ENCODE data around the gene DGCR2.

DNA sequence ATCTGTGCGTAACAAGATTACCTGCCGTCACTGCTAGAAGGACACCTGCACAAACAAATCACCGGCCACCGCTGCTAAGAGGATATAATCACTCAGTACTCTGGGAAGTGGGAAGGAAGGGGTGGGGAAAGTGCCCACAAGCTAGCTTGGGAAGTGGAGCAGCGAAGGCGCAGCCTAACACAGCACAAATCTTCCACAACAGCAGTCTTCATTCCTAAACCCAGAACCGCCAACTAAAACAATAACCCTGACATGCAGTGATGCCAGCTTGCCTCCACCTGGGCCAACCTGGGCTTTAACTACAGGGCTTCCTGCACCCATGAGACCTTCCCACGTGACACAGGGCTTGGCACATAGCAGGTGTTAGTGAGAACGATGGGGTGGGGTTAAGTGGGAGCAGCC is 5.1 kb downstream of the DGCR2 start:
- TF ChIP-seq, protein P1, sequence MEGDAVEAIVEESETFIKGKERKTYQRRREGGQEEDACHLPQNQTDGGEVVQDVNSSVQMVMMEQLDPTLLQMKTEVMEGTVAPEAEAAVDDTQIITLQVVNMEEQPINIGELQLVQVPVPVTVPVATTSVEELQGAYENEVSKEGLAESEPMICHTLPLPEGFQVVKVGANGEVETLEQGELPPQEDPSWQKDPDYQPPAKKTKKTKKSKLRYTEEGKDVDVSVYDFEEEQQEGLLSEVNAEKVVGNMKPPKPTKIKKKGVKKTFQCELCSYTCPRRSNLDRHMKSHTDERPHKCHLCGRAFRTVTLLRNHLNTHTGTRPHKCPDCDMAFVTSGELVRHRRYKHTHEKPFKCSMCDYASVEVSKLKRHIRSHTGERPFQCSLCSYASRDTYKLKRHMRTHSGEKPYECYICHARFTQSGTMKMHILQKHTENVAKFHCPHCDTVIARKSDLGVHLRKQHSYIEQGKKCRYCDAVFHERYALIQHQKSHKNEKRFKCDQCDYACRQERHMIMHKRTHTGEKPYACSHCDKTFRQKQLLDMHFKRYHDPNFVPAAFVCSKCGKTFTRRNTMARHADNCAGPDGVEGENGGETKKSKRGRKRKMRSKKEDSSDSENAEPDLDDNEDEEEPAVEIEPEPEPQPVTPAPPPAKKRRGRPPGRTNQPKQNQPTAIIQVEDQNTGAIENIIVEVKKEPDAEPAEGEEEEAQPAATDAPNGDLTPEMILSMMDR (IDR thresholded peaks at IDR 0.05), result no peak
- TF ChIP-seq POLR2AphosphoS5 (IDR thresholded peaks at IDR 0.05) (no peak), POLR2A (IDR thresholded peaks at IDR 0.05) (no peak)
